ENCODE measurements around the gene TIPARP. TPM values are rescaled to one million over a fixed set of nuclear protein-coding genes. Genes with fewer than 3 reads are reported as not detected.
A peak's percentile ranks its signal among the peaks of the same experiment; 100 is the strongest.

The TIPARP gene
- total and polyA plus RNA-seq, 2 of the 13 experiments (the other 11 are each of a cell fraction or from before 2014, with no cell fraction given), result 7.3 to 19.7 TPM

DNA sequence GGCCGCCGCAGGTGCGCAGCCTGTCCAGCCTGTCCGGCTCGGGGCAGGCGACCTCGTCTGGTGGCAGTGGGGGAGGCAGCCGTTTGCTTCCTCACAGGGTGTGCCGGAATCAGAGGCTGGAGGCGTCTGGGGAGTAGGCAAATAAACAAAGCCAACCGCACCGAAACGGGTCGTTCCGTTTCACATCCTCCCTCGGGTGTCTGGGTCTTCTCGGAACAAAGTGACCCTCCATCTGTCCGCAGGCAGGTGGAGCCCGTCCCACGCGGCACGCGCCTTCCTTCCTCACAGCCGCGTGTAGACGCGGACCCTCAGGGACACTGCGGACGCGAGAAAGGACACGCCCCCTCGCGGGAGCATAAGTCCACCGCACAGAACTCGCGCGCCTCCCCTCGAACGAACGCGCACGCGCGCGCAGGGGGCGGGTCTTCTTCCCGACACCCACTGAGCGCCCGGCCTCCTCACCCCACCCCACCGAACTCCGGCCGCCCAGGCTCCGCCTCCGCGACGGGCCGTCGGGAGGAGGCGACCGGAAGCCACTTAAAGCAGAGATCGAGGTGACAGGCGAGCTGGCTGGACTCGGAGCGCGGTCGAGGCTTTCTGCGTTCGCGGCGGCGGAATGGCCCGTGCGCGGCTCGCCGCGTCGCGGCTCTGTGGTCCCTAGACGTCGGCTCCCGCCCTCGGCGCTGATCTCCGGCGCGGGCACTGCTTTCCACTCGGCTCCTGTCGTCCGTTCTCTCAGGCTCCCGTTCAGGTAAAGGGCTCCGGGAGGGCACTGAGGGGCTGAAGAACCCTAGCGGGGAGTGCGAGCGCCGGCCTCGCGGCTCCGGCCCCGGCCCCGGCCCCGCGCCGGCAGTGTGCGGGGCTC, at the start of gene TIPARP (continued):
- TF ChIP-seq ATRX (CRISPR knock-in tag; IDR thresholded peaks at IDR 0.05; ENCODE audit: borderline replicate concordance) (no peak), ZNF235 (CRISPR knock-in tag; IDR thresholded peaks at IDR 0.05; ENCODE audit: borderline replicate concordance) (peak; percentile 82; the same call in 1 of the 2 replicates), ZSCAN29 (CRISPR knock-in tag; conservative IDR thresholded peaks at IDR 0.05) (peak; percentile 99), YY1 (IDR thresholded peaks at IDR 0.05; ENCODE audit: insufficient read depth, insufficient replicate concordance, low read depth, low read length) (peak; percentile 26), ZFP62 (CRISPR knock-in tag; IDR thresholded peaks at IDR 0.05) (no peak), ZNF446 (CRISPR knock-in tag; IDR thresholded peaks at IDR 0.05) (peak; percentile 42; the same call in 1 of the 2 replicates), CENPT (CRISPR knock-in tag; IDR thresholded peaks at IDR 0.05; ENCODE audit: low read depth) (0 out of 2 replicates have a peak, but pooled peaks have one; percentile 29), ZNF841 (CRISPR knock-in tag; IDR thresholded peaks at IDR 0.05; ENCODE audit: borderline replicate concordance) (peak; percentile 83; the same call in 1 of the 2 replicates), ZNF652 (CRISPR knock-in tag; IDR thresholded peaks at IDR 0.05; ENCODE audit: borderline replicate concordance, low read depth) (no peak; the same call in 1 of the 2 replicates), ZNF7 (CRISPR knock-in tag; IDR thresholded peaks at IDR 0.05) (no peak), PCBP2 (optimal IDR thresholded peaks at IDR 0.05; ENCODE audit: low read depth, low read length, poor library complexity, severe bottlenecking) (no peak), JARID2 (CRISPR knock-in tag; IDR thresholded peaks at IDR 0.05; ENCODE audit: insufficient replicate concordance) (no peak), ZNF484 (CRISPR knock-in tag; IDR thresholded peaks at IDR 0.05; ENCODE audit: borderline replicate concordance, low read depth) (no peak), ZNF124 (CRISPR knock-in tag; IDR thresholded peaks at IDR 0.05) (peak; percentile 49; the same call in 1 of the 2 replicates)
- TF ChIP-seq, protein P1, sequence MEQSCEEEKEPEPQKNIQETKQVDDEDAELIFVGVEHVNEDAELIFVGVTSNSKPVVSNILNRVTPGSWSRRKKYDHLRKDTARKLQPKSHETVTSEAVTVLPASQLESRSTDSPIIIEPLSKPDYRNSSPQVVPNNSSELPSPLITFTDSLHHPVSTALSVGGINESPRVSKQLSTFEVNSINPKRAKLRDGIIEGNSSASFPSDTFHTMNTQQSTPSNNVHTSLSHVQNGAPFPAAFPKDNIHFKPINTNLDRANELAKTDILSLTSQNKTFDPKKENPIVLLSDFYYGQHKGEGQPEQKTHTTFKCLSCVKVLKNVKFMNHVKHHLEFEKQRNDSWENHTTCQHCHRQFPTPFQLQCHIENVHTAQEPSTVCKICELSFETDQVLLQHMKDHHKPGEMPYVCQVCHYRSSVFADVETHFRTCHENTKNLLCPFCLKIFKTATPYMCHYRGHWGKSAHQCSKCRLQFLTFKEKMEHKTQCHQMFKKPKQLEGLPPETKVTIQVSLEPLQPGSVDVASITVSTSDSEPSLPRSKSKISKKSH (CRISPR knock-in tag; IDR thresholded peaks at IDR 0.05; ENCODE audit: borderline replicate concordance), result peak; percentile 60; the same call in 1 of the 2 replicates
- TF ChIP-seq, protein P2, sequence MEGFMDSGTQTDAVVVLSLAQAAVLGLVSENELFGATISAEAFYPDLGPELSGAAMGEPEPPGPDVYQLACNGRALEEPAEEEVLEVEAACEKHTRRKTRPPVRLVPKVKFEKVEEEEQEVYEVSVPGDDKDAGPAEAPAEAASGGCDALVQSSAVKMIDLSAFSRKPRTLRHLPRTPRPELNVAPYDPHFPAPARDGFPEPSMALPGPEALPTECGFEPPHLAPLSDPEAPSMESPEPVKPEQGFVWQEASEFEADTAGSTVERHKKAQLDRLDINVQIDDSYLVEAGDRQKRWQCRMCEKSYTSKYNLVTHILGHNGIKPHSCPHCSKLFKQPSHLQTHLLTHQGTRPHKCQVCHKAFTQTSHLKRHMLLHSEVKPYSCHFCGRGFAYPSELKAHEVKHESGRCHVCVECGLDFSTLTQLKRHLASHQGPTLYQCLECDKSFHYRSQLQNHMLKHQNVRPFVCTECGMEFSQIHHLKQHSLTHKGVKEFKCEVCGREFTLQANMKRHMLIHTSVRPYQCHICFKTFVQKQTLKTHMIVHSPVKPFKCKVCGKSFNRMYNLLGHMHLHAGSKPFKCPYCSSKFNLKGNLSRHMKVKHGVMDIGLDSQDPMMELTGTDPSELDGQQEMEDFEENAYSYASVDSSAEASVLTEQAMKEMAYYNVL (CRISPR knock-in tag; IDR thresholded peaks at IDR 0.05; ENCODE audit: borderline replicate concordance), result peak; percentile 20; the same call in 1 of the 2 replicates
- TF ChIP-seq, protein P3, sequence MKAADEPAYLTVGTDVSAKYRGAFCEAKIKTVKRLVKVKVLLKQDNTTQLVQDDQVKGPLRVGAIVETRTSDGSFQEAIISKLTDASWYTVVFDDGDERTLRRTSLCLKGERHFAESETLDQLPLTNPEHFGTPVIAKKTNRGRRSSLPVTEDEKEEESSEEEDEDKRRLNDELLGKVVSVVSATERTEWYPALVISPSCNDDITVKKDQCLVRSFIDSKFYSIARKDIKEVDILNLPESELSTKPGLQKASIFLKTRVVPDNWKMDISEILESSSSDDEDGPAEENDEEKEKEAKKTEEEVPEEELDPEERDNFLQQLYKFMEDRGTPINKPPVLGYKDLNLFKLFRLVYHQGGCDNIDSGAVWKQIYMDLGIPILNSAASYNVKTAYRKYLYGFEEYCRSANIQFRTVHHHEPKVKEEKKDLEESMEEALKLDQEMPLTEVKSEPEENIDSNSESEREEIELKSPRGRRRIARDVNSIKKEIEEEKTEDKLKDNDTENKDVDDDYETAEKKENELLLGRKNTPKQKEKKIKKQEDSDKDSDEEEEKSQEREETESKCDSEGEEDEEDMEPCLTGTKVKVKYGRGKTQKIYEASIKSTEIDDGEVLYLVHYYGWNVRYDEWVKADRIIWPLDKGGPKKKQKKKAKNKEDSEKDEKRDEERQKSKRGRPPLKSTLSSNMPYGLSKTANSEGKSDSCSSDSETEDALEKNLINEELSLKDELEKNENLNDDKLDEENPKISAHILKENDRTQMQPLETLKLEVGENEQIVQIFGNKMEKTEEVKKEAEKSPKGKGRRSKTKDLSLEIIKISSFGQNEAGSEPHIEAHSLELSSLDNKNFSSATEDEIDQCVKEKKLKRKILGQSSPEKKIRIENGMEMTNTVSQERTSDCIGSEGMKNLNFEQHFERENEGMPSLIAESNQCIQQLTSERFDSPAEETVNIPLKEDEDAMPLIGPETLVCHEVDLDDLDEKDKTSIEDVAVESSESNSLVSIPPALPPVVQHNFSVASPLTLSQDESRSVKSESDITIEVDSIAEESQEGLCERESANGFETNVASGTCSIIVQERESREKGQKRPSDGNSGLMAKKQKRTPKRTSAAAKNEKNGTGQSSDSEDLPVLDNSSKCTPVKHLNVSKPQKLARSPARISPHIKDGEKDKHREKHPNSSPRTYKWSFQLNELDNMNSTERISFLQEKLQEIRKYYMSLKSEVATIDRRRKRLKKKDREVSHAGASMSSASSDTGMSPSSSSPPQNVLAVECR (CRISPR knock-in tag; IDR thresholded peaks at IDR 0.05; ENCODE audit: borderline replicate concordance), result peak; percentile 92; the same call in 1 of the 2 replicates
- TF ChIP-seq, protein P4, sequence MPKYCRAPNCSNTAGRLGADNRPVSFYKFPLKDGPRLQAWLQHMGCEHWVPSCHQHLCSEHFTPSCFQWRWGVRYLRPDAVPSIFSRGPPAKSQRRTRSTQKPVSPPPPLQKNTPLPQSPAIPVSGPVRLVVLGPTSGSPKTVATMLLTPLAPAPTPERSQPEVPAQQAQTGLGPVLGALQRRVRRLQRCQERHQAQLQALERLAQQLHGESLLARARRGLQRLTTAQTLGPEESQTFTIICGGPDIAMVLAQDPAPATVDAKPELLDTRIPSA (CRISPR knock-in tag; IDR thresholded peaks at IDR 0.05; ENCODE audit: borderline replicate concordance), result peak; percentile 91; the same call in 1 of the 2 replicates
